ENCODE results near the gene THRAP3. TPM values are rescaled to one million over a fixed set of nuclear protein-coding genes. Genes with fewer than 3 reads are reported as not detected.

The THRAP3 gene
- total and polyA plus RNA-seq, 2 donors (not counting 3 experiments of a cell fraction or from before 2014, with no cell fraction given), result 38.0 to 144 TPM

DNA sequence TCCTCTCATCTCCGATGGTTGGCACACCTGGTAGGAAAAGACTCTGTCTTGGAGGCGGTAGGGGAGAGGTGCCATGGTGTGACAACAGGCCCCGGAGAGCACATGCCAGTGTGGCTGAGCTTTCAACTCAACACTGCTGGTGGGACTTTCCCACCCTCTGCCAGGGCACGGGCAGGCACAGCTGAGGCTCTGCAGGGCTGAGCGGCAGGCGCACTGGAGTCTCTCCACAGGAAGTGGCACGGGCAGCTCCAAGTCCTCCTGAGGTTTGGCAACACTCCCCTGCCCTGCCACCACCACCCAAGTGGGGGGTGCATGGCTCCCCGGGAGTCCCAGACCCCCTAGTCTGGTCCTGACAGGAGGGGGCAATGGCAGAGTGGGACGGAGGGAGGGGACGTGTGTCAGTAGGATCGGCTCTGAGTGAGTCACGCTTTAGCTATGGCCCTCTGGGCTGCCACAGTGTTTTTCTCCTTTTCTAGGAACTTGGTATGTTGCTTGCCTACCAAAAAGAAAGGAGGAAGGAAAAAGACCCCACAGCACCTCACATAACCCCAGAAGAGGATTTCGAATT lies 126.5 kb downstream of the THRAP3 start:
- FAIRE-seq, result peak; percentile 95
- Histone ChIP-seq H3K9me3 (replicated peaks; ENCODE audit: control insufficient read depth, insufficient read depth, low read length) (no peaks in the 10 kb centered on the region), H3K27ac (ENCODE audit: insufficient read depth, low read depth, low read length) (peak overlapping the region; percentile 89), H3K4me1 (ENCODE audit: control insufficient read depth, extremely low read depth, insufficient read depth, low read length) (peaks cover 49% of the 10 kb centered on the region), H3K4me3 (replicated peaks in 1 of 3; ENCODE audit: insufficient read depth in 1 of 3, low read depth in 1 of 3, low read length in 3 of 3) (no peak overlapping the region), H2AFZ (ENCODE audit: low read depth, low read length) (no peak overlapping the region), H3K9ac (replicated peaks; ENCODE audit: extremely low read depth, insufficient read depth, low read length) (peak overlapping the region; percentile 71), H3K36me3 (ENCODE audit: control insufficient read depth in 2 of 2, extremely low read depth in 1 of 2, insufficient read depth in 2 of 2, low read length in 2 of 2) (peaks cover 6 to 23% of the 10 kb centered on the region in 2 experiments), H4K20me1 (replicated peaks; ENCODE audit: control insufficient read depth, extremely low read depth, insufficient read depth, low read length) (no peaks in the 10 kb centered on the region), H3K9me1 (replicated peaks; ENCODE audit: control insufficient read depth, extremely low read depth, insufficient read depth, low read length) (no peaks in the 10 kb centered on the region), H3K4me2 (ENCODE audit: insufficient read depth, low read length) (peak overlapping the region; percentile 14), H3K79me2 (ENCODE audit: control insufficient read depth, insufficient read depth, low read length) (no peaks in the 10 kb centered on the region), H3K27me3 (ENCODE audit: control insufficient read depth in 2 of 2, insufficient read depth in 2 of 2, low read length in 2 of 2) (no peaks in the 10 kb centered on the region)
- TF ChIP-seq, protein P1, sequence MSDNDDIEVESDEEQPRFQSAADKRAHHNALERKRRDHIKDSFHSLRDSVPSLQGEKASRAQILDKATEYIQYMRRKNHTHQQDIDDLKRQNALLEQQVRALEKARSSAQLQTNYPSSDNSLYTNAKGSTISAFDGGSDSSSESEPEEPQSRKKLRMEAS (IDR thresholded peaks at IDR 0.05; ENCODE audit: insufficient read depth, insufficient read length), result no peak
- TF ChIP-seq MYC (IDR thresholded peaks at IDR 0.05; ENCODE audit: low read depth, low read length) (no peak), GATA2 (IDR thresholded peaks at IDR 0.05; ENCODE audit: insufficient read depth, insufficient read length, low read depth, low read length) (no peak), FOS (IDR thresholded peaks at IDR 0.05; ENCODE audit: borderline replicate concordance, insufficient read depth, low read length) (peak; percentile 82), EZH2 (IDR thresholded peaks at IDR 0.05; ENCODE audit: borderline replicate concordance, low read depth, low read length, severe bottlenecking) (no peak), POLR2AphosphoS5 (IDR thresholded peaks at IDR 0.05; ENCODE audit: insufficient read depth, low read depth, low read length) (no peak), JUN (IDR thresholded peaks at IDR 0.05; ENCODE audit: borderline replicate concordance, insufficient read depth, insufficient read length, low read depth) (peak; percentile 58), CTCF (IDR thresholded peaks at IDR 0.05; ENCODE audit: extremely low read depth in 1 of 2, insufficient read depth in 1 of 2, low read depth in 1 of 2, low read length in 2 of 2) (no peak)
- ChIA-PET CTCF (interaction anchor here (1.0 to 6.7 kb wide), 12 partner anchors 9 to 216 kb away, joined by 3 to 99 read pairs (median 5); partner anchors contain the start of genes EVA1B, SH3D21 and TRAPPC3), POLR2A (interaction anchor here (0.8 to 2.3 kb wide), 3 partner anchors 8 to 36 kb away, joined by 4 to 9 read pairs (median 4); no protein-coding TSS in a partner anchor)
- dilution Hi-C loops (cut with MboI; ENCODE audit: extremely low pct_ligation_motif_present, low sequenced_read_pairs), result no loop called here
- BruUV-seq (replicated peaks), result TSS peak; percentile 19
- intact Hi-C loops (cut with micrococcal nuclease), result loop anchor here (1.0 kb wide), 3 partner anchors 7 to 36 kb away; partner anchors contain the start of gene EVA1B
- peak; percentile 85 for DNase-seq (ENCODE audit: low read depth, low spot score)
